T-helper 9 cell (primary cell): ENCODE results near the gene CCDC88B.

Experiments
- DNase-seq: peaks from one replicate; pipeline ENCODE4 v3.0.0-alpha.2; 2020
- total RNA-seq, 2 donors: gene quantifications; one replicate each; lab custom pipeline; 2026; lab: John Stamatoyannopoulos, UW

CCDC88B gene, protein sequence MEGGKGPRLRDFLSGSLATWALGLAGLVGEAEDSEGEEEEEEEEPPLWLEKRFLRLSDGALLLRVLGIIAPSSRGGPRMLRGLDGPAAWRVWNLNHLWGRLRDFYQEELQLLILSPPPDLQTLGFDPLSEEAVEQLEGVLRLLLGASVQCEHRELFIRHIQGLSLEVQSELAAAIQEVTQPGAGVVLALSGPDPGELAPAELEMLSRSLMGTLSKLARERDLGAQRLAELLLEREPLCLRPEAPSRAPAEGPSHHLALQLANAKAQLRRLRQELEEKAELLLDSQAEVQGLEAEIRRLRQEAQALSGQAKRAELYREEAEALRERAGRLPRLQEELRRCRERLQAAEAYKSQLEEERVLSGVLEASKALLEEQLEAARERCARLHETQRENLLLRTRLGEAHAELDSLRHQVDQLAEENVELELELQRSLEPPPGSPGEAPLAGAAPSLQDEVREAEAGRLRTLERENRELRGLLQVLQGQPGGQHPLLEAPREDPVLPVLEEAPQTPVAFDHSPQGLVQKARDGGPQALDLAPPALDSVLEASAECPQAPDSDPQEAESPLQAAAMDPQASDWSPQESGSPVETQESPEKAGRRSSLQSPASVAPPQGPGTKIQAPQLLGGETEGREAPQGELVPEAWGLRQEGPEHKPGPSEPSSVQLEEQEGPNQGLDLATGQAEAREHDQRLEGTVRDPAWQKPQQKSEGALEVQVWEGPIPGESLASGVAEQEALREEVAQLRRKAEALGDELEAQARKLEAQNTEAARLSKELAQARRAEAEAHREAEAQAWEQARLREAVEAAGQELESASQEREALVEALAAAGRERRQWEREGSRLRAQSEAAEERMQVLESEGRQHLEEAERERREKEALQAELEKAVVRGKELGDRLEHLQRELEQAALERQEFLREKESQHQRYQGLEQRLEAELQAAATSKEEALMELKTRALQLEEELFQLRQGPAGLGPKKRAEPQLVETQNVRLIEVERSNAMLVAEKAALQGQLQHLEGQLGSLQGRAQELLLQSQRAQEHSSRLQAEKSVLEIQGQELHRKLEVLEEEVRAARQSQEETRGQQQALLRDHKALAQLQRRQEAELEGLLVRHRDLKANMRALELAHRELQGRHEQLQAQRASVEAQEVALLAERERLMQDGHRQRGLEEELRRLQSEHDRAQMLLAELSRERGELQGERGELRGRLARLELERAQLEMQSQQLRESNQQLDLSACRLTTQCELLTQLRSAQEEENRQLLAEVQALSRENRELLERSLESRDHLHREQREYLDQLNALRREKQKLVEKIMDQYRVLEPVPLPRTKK (N-terminal part only)
- total RNA-seq = 235 to 299 reads per million in 2 donors

DNA sequence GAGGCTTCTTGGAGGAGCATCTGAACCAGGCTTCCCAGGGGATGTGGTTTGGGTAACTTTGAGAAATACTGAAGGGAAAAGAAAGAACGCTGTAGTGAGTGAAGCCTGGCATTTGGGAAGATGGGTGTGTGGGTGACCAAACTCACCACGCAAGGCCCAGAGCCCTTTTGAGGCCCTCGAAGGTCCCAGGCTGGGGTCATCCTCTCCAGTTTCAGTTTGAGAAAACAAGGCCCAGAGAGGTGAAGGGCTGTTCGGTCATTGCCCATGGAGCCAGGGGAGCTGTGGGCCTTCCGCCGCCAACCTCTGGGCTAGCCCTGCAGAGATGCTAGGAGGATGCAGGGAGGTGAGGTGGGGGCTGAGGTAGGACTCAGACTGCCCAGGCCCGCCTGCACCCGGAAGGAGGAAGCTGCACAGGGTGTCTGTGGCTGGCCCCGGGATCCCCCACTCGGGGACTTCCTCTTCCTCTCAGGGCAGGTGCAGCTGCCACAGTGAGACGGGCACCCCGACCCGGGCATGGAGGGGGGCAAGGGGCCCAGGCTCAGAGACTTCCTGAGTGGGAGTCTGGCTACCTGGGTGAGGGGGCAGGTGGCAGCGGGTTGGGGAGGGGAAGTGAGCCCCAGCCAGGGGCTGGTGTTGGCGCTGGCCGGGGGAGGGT lies at the start of gene CCDC88B:
CCDC88B (plus strand) TSS at position 451 of the 655 bp plus-strand sequence; CDS start at position 514, 63 bp downstream.
- DNase-seq = peak; percentile 82

DNA sequence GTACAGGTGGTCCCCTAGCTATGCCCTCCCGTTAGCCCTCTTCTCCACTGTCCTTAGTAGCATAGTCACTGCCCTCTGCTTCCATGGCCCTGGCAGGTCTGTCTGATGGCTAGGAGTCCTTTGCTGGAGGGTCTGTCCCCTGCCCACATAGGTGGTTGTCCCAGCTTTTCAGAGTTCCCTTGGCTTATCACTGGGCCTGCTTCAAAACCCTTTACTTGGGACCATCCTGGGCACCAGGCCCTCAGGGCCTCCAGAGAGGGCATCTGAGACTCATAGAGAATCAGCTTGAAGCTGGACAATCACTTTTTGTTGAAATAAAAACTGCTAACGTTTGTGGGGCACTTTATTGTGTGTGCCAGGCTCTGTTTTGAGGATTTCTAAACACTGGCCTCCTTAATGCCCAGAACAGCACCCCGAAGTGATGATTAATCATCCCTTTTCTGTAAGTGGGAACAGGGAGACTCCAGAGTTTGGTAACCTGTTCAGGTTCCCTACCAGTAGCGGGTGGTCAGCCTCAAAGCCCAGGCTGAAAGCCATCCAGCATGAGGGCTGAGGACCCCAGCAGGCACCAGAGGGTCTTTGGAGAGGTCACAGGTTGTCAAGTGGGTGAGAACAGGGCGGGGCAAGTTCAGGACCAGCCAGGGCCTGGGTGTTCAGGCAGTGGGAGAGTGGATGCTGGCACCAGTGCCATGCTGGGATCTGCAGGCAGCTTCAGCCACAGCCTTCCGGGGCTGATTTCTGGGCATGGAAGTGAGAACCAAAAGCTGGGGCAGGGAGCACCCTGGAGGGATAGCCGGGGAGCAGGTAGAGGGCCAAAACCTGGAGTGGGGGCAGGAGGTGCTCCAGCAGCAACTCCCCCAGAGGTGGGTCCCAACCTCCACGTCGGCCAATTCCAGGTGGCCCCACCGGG lies 49.4 kb upstream of the CCDC88B start:
- no peak for DNase-seq

DNA sequence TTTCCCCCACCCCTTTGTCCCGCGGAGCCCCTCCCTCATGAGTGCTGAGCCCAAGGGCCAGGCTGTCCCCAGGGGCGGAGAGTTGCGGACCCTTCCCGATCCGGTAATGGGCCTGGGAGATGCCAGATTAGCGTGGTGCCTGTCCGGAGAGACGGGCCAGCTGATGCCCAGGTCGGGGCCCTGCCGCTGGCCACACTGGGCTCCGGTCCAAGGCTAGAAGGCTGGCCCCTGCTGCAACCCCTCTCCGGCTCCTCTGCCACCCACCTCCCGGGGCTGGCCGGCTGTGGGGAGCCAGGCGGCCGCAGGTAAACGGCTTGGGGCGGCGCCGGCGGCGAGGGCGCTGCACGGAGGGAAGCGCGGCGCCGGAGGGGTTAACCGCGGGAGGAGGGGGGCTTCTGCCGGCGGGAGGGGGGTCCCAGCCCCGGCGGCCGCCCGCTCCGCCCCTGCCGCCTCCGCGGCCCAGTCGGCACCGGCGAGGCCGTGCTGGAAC lies 48.7 kb upstream of the CCDC88B start, which contains the start of gene KCNK4:
KCNK4 (plus strand) TSS at position 41 of the 490 bp plus-strand sequence. CDS start 1,717 bp downstream, outside the sequence.
- DNase-seq = no peak

DNA sequence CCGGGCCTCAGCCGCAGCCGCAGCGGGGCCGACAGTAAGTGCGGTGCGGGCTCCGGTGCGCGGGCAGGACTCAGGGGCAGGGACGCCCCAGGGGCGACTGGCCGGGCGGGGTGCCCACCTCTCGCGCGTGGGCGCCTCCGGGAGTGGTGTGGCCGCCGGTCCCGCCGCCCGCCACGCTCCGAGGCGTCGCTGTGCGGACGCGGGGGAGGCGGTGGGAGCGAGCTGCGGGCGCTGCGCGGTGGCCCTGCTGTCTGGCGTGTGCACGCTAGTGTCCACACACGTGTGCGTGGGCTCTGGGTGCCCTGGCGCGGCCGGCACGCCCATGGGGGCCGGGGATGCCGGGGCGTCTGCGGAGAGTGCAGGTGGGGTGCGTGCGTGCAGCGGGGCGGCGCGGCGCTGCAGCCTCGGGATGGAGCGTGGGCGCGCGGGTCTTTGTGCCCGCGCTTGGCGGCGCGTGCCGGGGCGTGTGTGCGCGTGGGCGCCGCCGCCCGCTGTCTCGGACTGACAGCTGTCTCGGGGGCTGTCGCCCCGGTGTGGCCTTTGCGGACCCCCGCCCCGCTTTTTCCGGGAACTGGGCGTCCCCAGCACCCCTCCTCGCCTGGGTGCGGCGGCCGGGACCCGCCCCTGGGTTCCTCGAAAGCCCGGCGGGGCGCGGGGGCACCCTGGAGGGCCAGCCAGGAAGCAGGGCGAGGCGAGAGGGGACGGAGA lies 48.1 kb upstream of the CCDC88B start:
- no peak for DNase-seq

GRCh38 chr11:64292460-64293254 lies 47.3 kb upstream of the CCDC88B start:
- no peak for DNase-seq

GRCh38 chr11:64294774-64295173 lies 45.2 kb upstream of the CCDC88B start:
- DNase-seq = no peak

GRCh38 chr11:64295760-64296159 lies 44.2 kb upstream of the CCDC88B start:
- no peak for DNase-seq

- DNase-seq = no peak
Measured at GRCh38 chr11:64296236-64296635, 43.8 kb upstream of the CCDC88B start.

- DNase-seq = no peak
Measured at GRCh38 chr11:64296830-64297698, 42.9 kb upstream of the CCDC88B start.

DNA sequence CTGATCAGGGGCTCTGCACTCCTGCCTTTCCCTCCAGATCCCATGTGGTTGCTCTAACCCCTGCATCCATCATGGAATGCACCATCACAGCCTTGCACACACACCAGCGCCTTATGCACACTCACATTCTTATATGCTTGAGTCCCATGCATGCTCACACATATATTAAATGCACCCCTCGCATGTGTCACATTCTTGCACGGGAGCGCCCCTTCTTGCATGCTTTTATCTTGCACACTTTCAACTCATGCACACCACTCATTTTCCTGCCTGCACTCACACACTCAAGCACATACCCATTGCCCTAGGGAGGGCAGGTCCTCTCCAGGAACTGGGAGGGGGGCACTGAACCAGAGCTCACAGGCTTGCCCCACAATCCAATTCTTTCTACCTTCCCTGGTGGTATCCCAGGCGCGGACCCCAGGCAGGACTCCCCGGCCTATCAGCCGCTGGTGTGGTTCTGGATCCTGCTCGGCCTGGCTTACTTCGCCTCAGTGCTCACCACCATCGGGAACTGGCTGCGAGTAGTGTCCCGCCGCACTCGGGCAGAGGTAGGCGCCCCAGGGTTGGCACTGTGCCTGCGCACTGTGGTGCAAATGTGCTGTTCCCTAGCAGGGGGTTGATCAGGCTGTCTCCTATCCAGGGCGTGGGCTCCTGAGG lies 42.2 kb upstream of the CCDC88B start:
- no peak for DNase-seq

DNA sequence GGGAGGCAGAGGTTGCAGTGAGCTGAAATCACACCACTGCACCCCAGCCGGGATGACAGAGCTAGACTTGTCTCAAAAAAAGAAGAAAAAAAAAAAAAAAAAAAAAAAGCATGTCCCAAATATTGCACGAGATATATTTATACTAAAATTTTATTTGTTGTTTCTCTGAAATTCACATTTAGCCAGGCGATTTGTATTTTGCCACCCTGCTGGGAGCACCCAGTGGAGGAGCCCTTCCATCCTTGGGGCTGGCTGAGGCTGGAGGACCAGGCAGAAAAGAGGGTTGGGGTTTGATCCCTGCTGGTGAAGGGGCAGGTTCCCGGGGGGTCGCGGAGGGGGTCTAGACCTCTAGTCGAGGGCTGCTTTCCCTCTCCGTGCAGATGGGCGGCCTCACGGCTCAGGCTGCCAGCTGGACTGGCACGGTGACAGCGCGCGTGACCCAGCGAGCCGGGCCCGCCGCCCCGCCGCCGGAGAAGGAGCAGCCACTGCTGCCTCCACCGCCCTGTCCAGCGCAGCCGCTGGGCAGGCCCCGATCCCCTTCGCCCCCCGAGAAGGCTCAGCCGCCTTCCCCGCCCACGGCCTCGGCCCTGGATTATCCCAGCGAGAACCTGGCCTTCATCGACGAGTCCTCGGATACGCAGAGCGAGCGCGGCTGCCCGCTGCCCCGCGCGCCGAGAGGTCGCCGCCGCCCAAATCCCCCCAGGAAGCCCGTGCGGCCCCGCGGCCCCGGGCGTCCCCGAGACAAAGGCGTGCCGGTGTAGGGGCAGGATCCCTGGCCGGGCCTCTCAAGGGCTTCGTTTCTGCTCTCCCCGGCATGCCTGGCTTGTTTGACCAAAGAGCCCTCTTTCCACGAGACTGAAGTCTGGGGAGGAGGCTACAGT lies 40.8 kb upstream of the CCDC88B start:
- DNase-seq = no peak

DNA sequence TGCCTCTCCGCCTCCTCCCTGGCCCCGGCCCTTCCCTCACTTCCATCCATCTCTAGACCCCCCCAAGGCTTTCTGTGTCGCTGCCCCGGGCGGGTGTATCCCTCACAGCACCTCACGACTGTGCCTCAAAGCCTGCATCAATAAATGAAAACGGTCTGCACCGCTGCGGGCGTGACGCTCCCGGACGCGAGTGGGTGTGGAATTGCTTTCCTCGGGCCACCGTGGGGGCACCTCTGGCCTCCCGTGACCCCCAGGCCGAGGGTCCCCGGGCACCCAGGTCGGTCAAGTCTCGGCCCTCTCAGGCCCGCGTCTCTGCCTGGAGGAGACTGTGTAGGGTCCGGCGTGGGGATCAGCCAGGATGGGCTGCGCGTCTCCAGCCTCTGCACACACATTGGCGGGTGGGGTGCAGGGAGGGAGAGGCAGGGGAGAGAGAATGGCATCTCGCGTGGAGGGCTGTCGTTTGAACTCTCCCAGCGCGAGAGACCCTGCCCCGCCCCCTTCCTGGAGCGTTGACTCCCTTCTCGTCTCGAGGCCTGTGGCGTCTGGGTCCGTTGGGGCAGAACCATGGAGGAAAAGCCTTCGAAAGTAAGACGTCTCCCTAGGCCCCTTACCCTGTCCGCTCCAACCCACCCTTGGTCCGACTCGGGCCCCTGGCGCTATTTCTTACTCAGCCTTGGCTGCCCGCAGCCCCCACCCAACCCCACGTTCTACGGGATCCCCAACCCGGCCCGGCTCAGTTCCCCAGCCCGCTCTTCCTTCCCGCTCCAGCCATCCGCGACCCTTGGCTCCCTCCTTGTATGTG lies 40.0 kb upstream of the CCDC88B start, which contains the start of gene CATSPERZ:
CATSPERZ (plus strand) TSS at position 512 of the 802 bp plus-strand sequence; CDS start at position 565, 53 bp downstream.
- DNase-seq = no peak

DNA sequence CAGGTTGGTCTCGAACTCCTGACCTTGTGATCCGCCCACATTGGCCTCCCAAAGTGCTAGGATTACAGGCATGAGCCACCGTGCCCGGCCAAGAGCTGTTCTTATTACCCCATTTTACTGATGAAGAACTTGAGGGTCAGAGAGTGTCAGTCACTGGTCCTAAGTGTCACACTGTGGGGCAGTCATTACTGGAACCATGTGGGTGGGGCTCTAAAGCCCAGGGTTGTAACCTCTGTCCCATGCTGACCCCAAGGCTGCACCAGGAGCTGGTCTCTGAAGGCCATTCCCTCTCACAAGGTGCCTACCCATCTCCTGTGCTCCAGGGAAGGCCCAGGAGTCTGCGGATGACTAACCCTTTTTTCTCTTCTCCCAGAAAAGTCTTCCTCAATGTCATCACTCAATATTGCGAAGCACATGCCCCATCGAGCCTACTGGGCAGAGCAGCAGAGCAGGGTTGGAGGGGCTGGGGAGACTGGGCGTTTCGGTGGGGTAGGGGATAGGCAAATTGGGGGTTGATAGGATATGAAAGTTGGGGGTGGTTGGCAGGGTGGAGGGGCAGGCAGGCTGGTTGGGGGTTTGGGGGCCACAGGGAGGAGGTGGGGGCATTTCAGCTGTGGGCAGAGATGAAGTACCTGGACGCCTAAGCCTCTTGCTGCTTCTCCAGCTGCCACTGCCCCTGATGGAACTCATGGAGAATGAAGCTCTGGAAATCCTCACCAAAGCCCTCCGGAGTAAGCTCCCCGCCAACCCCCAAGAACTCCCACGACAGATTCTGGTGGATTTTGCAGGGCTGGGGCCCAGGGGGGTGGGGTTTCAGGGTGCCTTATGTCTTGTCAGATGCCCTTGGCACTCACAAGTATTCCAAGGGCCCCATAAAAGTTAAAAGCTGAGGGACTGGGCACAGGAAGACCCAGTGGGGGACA lies 36.6 kb upstream of the CCDC88B start:
- no peak for DNase-seq

DNA sequence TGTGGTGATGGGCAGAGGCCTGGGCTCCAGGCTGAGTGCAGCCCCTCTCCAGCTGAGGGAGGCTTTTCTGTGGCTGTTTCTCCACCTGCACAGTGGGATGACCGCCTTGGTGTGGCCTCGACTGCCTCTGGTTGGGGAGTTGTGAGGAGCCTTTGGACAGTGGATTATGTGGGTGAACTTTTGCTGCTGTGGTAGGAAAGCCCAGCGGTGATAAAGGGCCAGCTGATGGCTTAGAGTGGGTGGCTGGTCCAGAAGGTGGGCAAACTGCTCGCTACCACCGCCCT lies 36.0 kb upstream of the CCDC88B start:
- no peak for DNase-seq
